IMR-90 (cell line): ENCODE data around the gene RALGPS1. TPM values are rescaled to one million over a fixed set of nuclear protein-coding genes. Genes with fewer than 3 reads are reported as not detected.
A peak's percentile ranks its signal among the peaks of the same experiment; 100 is the strongest.

Source experiments
- ATAC-seq: fragments of 200-7000 bp; cut with Tn5 transposase; 2 replicates; pipeline ENCODE4 v1.9.1; 2020; ENCODE audit warnings: low read depth, mild to moderate bottlenecking, moderate library complexity
- BruUV-seq: library from RNA; stranded (reverse); fragments of 400-500 nt; replicated peaks from 2 replicates; lab custom pipeline; 2021; lab: Mats Ljungman, UMichigan
- CTCF ChIA-PET: fragments of 300-600 bp; formaldehyde crosslinking; extraction: SDS; loops from one replicate; lab custom pipeline; 2021; ENCODE audit warnings: antibody characterized with exemption; lab: Yijun Ruan, JAX
- POLR2A ChIA-PET: fragments of 300-600 bp; sonication (Branson Sonifier 250); formaldehyde crosslinking; loops from one replicate; lab custom pipeline; 2022; ENCODE audit warnings: antibody characterized with exemption; ENCODE audit not compliant: unreplicated experiment; lab: Charles Lee
- DNase-seq: peaks from one replicate; pipeline ENCODE4 v3.0.0; 2013
- H2AFZ ChIP-seq: replicated peaks from 2 replicates; pipeline ENCODE3; 2013; ENCODE audit warnings: low read length, mild to moderate bottlenecking; ENCODE audit not compliant: poor library complexity
- H2AK5ac ChIP-seq: 2 replicates; pipeline ENCODE4 v1.6.1; 2013; ENCODE audit warnings: low read depth, low read length, inconsistent platforms
- H2AK9ac ChIP-seq: replicated peaks from 2 replicates; pipeline ENCODE3; 2013; ENCODE audit warnings: mild to moderate bottlenecking, low read depth, low read length, moderate library complexity; ENCODE audit not compliant: poor library complexity
- H2BK120ac ChIP-seq: 2 replicates; pipeline ENCODE4 v1.6.1; 2013; ENCODE audit warnings: low read depth, low read length, inconsistent platforms
- H2BK15ac ChIP-seq: 3 replicates; pipeline ENCODE4 v1.6.1; 2013; ENCODE audit warnings: low read depth, low read length, inconsistent platforms
- H2BK20ac ChIP-seq: 2 replicates; pipeline ENCODE4 v1.6.1; 2013; ENCODE audit warnings: low read depth, mild to moderate bottlenecking, inconsistent platforms, low read length, moderate library complexity
- H2BK5ac ChIP-seq: 2 replicates; pipeline ENCODE4 v1.6.1; 2013; ENCODE audit warnings: mild to moderate bottlenecking, low read depth, low read length, inconsistent platforms; ENCODE audit not compliant: poor library complexity, severe bottlenecking
- H3K14ac ChIP-seq: replicated peaks from 2 replicates; pipeline ENCODE4 v1.6.1; 2013; ENCODE audit warnings: low read depth, low read length, inconsistent platforms
- H3K18ac ChIP-seq: 2 replicates; pipeline ENCODE4 v1.6.1; 2013; ENCODE audit warnings: low read depth, low read length, control low read depth
- H3K23ac ChIP-seq: 2 replicates; pipeline ENCODE4 v1.6.1; 2013; ENCODE audit warnings: low read depth, low read length, inconsistent platforms
- H3K27ac ChIP-seq: 2 replicates; pipeline ENCODE4 v1.5.1; 2013; ENCODE audit warnings: mild to moderate bottlenecking, control low read depth, low read length; ENCODE audit not compliant: insufficient read depth
- H3K27me3 ChIP-seq: 2 replicates; pipeline ENCODE4 v1.6.1; 2013; ENCODE audit warnings: low read length; ENCODE audit not compliant: control insufficient read depth, insufficient read depth
- H3K36me3 ChIP-seq: 2 replicates; pipeline ENCODE4 v1.6.1; 2013; ENCODE audit warnings: low read length, mixed read lengths; ENCODE audit not compliant: control insufficient read depth, insufficient read depth
- H3K4ac ChIP-seq: 2 replicates; pipeline ENCODE4 v1.6.1; 2013; ENCODE audit warnings: low read depth, low read length, inconsistent platforms
- H3K4me1 ChIP-seq: 2 replicates; pipeline ENCODE4 v1.6.1; 2013; ENCODE audit warnings: low read length, mixed read lengths; ENCODE audit not compliant: control insufficient read depth, insufficient read depth
- H3K4me2 ChIP-seq: 2 replicates; pipeline ENCODE4 v1.6.1; 2013; ENCODE audit warnings: low read depth, mild to moderate bottlenecking, control low read depth, low read length, moderate library complexity
- H3K4me3 ChIP-seq: 2 replicates; pipeline ENCODE4 v1.5.1; 2013; ENCODE audit warnings: low read depth, mild to moderate bottlenecking, control low read depth, low read length, moderate library complexity; ENCODE audit not compliant: insufficient read depth
- H3K56ac ChIP-seq: 2 replicates; pipeline ENCODE4 v1.6.1; 2013; ENCODE audit warnings: low read length, inconsistent platforms; ENCODE audit not compliant: insufficient read depth; ENCODE audit errors: extremely low read depth
- H3K79me1 ChIP-seq, 2 experiments: 2 replicates each; pipeline ENCODE4 v1.6.1; 2013; ENCODE audit warnings: low read length in 2 of 2, inconsistent platforms in 1 of 2, low read depth in 1 of 2
- H3K9ac ChIP-seq: 2 replicates; pipeline ENCODE4 v1.6.1; 2013; ENCODE audit warnings: low read depth, low read length, control low read depth
- H3K9me1 ChIP-seq: 2 replicates; pipeline ENCODE4 v1.6.1; 2013; ENCODE audit warnings: low read length, inconsistent platforms; ENCODE audit not compliant: insufficient read depth
- H3K9me3 ChIP-seq: 2 replicates; pipeline ENCODE4 v1.6.1; 2013; ENCODE audit warnings: low read length; ENCODE audit not compliant: control insufficient read depth, insufficient read depth
- H4K20me1 ChIP-seq: 2 replicates; pipeline ENCODE4 v1.6.1; 2013; ENCODE audit warnings: low read length, inconsistent platforms; ENCODE audit not compliant: insufficient read depth
- H4K5ac ChIP-seq: 2 replicates; pipeline ENCODE4 v1.6.1; 2013; ENCODE audit warnings: mild to moderate bottlenecking, low read depth, low read length, control low read depth
- H4K8ac ChIP-seq, 2 experiments: 2 replicates each; pipeline ENCODE4 v1.6.1; 2013; ENCODE audit warnings: low read depth in 2 of 2, low read length in 2 of 2, control low read depth in 1 of 2, inconsistent platforms in 1 of 2
- H4K91ac ChIP-seq: 2 replicates; pipeline ENCODE4 v1.6.1; 2013; ENCODE audit warnings: low read depth, low read length, inconsistent platforms; ENCODE audit not compliant: insufficient read depth
- BHLHE40 ChIP-seq: fragments of 150-350 bp; IDR thresholded peaks from 2 replicates; pipeline ENCODE4 v1.6.1; 2016; ENCODE audit warnings: mild to moderate bottlenecking, low read depth, low read length
- RCOR1 ChIP-seq: IDR thresholded peaks from 2 replicates; pipeline ENCODE4 v1.6.1; 2012; ENCODE audit warnings: mild to moderate bottlenecking, low read length, improper control_type of control experiment; ENCODE audit not compliant: insufficient replicate concordance
- WGBS, 2 experiments: methylation state at CpG; one replicate each; pipeline versions ENCODE4 v1.1.5 to v1.1.7; 2013; ENCODE audit warnings: missing lambda C conversion rate in 2 of 2; ENCODE audit not compliant: insufficient read length in 1 of 2; ENCODE audit errors: extremely low coverage in 2 of 2; 5-methylcytosine and 5-hydroxymethylcytosine counted together
- dilution Hi-C: fragments of 300-500 bp; cut with HindIII; formaldehyde crosslinking; loops from one replicate; pipeline ENCODE4 v1.14.3; 2018; ENCODE audit warnings: low sequenced_read_pairs; ENCODE audit not compliant: unreplicated experiment
- in situ Hi-C: fragments of 300-500 bp; cut with MboI; formaldehyde crosslinking; loops from 3 replicates; pipeline ENCODE4 v1.14.3; 2019; ENCODE audit warnings: low sequenced_read_pairs, inconsistent platforms, mixed read lengths
- intact Hi-C: fragments of 100-400 bp; cut with micrococcal nuclease; formaldehyde crosslinking; loops from 2 replicates; pipeline ENCODE4 v1.10.0; 2022
- polyA plus RNA-seq, 3 experiments: library from polyadenylated mRNA; depleted of rRNA; stranded (reverse); fragments of >200 nt; gene quantifications; 2 replicates each; pipeline ENCODE4 v1.2.3, GENCODE V29; 2012; ENCODE audit warnings: low replicate concordance in 1 of 3
- total RNA-seq: library from RNA; depleted of rRNA; stranded (reverse); fragments of >200 nt; gene quantifications from 2 replicates; pipeline ENCODE4 v1.2.3, GENCODE V29; 2012

RALGPS1 gene
- total and polyA plus RNA-seq, 2 of the 4 experiments (the other 2 are of a cell fraction) = 0.90 to 2.8 TPM

DNA sequence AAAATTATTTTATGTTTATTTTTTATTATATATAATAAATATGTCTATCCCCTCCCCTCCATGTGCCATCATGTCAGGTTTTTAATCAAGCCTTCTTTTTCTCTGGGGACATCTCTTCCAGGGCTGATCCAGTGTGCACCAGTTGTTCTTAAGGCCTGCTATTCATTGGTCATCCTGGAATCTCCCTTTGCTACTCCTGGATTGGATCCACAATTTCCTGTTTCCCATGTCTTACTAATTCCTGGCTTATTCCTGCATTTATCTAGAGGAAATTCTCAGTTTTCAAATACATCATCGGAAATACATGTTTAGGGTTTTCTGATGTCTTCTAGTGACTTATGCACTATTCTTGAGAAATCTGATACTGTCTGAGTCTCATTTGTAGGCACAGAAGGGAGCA is 151.0 kb downstream of the RALGPS1 start:
- H2BK15ac ChIP-seq = no peak overlapping the region; the same call in 2 of the 3 replicates
- H3K4me1 ChIP-seq = peaks cover 12% of the 10 kb centered on the region
- H4K20me1 ChIP-seq = no peaks in the 10 kb centered on the region
- no peak overlapping the region for H2AK9ac ChIP-seq
- H3K56ac ChIP-seq = no peak overlapping the region
- H3K27ac ChIP-seq = no peak overlapping the region
- peak overlapping the region; percentile 51; the same call in 1 of the 2 replicates for H3K18ac ChIP-seq
- peak; percentile 96 for DNase-seq
- H2AFZ ChIP-seq = no peak overlapping the region
- H3K79me1 ChIP-seq = no peaks in the 10 kb centered on the region; a peak in 1 of 4 replicates
- no CpG with 5 or more reads among the region's 1 CpG for WGBS, 2 experiments
- peaks cover 16% of the 10 kb centered on the region for H3K9me1 ChIP-seq
- in situ Hi-C loops (no loop called here), dilution Hi-C loops (no loop called here), intact Hi-C loops (no loop called here)
- no peaks in the 10 kb centered on the region for H3K9me3 ChIP-seq
- no peak overlapping the region for H3K23ac ChIP-seq
- H4K5ac ChIP-seq = peak overlapping the region; percentile 17; the same call in 1 of the 2 replicates
- H2BK20ac ChIP-seq = no peak overlapping the region
- H3K36me3 ChIP-seq = no peaks in the 10 kb centered on the region
- ChIA-PET POLR2A (no interaction called here), CTCF (no interaction called here)
- H3K4me2 ChIP-seq = no peak overlapping the region
- H3K4ac ChIP-seq = peak overlapping the region; percentile 90
- H4K91ac ChIP-seq = peak overlapping the region; percentile 86
- H3K14ac ChIP-seq = 0 out of 2 replicates have a peak overlapping the region, but pooled peaks have one; percentile 63
- BruUV-seq = no TSS peak
- no peak overlapping the region for H2BK120ac ChIP-seq
- no peak overlapping the region for H2AK5ac ChIP-seq
- peak; percentile 48 for ATAC-seq
- no peak overlapping the region for H3K9ac ChIP-seq
- H3K27me3 ChIP-seq = no peaks in the 10 kb centered on the region
- H3K4me3 ChIP-seq = no peak overlapping the region
- TF ChIP-seq RCOR1 (no peak), BHLHE40 (no peak)
- H4K8ac ChIP-seq = peak overlapping the region in 1 of 2 experiments; percentile 70; a peak in 3 of 4 replicates
- H2BK5ac ChIP-seq = peak overlapping the region; percentile 82
